H1 (cell line): Measurements from ENCODE around the gene LIF. TPM values are rescaled to one million over a fixed set of nuclear protein-coding genes. Genes with fewer than 3 reads are reported as not detected.

ENCODE experiments used
- CTCF ChIA-PET: fragments of 300-600 bp; sonication (Branson Sonifier 250); formaldehyde crosslinking; loops from one replicate; lab custom pipeline; 2021; ENCODE audit not compliant: partially characterized antibody; lab: Charles Lee
- POLR2A ChIA-PET: fragments of 300-600 bp; sonication (Branson Sonifier 250); formaldehyde crosslinking; loops from one replicate; lab custom pipeline; 2021; ENCODE audit warnings: inconsistent platforms; ENCODE audit not compliant: partially characterized antibody; lab: Charles Lee
- DNase-seq, 2 experiments: peaks; one replicate each; pipeline versions ENCODE4 v3.0.0 to v3.0.0-alpha.2; 2010 to 2022; ENCODE audit warnings: low spot score in 2 of 2, low read depth in 1 of 2, mixed read lengths in 1 of 2
- FAIRE-seq: peaks from 2 replicates; lab custom pipeline; 2011; peaks lifted over from hg19 to GRCh38; lab: Jason Lieb, UNC
- H2AFZ ChIP-seq: 2 replicates; pipeline ENCODE4 v1.8.1; 2012; ENCODE audit warnings: low read length, inconsistent platforms
- H2AK5ac ChIP-seq: 2 replicates; pipeline ENCODE4 v1.6.1; 2013; ENCODE audit warnings: low read depth, low read length
- H2BK120ac ChIP-seq: replicated peaks from 2 replicates; pipeline ENCODE3; 2013; ENCODE audit warnings: low read depth, low read length, inconsistent platforms
- H2BK12ac ChIP-seq: 2 replicates; pipeline ENCODE4 v1.6.1; 2013; ENCODE audit warnings: low read depth, low read length
- H2BK15ac ChIP-seq: 2 replicates; pipeline ENCODE4 v1.6.1; 2013; ENCODE audit warnings: low read length
- H2BK20ac ChIP-seq: 2 replicates; pipeline ENCODE4 v1.6.1; 2013; ENCODE audit warnings: low read length
- H2BK5ac ChIP-seq: 2 replicates; pipeline ENCODE4 v1.6.1; 2013; ENCODE audit warnings: low read depth, low read length
- H3K14ac ChIP-seq: 2 replicates; pipeline ENCODE4 v1.6.1; 2013; ENCODE audit warnings: inconsistent platforms; ENCODE audit not compliant: insufficient read length
- H3K18ac ChIP-seq: 2 replicates; pipeline ENCODE4 v1.6.1; 2013; ENCODE audit warnings: low read length; ENCODE audit errors: extremely low read depth
- H3K23ac ChIP-seq: 2 replicates; pipeline ENCODE4 v1.6.1; 2013; ENCODE audit warnings: inconsistent platforms; ENCODE audit not compliant: insufficient read length
- H3K23me2 ChIP-seq: 2 replicates; pipeline ENCODE4 v1.6.1; 2013; ENCODE audit warnings: low read depth, low read length
- H3K27ac ChIP-seq: 2 replicates; pipeline ENCODE4 v1.6.1; 2011; ENCODE audit warnings: low read depth, low read length, inconsistent platforms
- H3K27me3 ChIP-seq, 4 experiments: replicated peaks in 1 of 4; 1 replicate in 1 of 4; 2 replicates in 3 of 4; pipeline versions ENCODE4 v1.6.1 to v1.8.1; 2011 to 2013; ENCODE audit warnings: low read length in 3 of 4, mild to moderate bottlenecking in 3 of 4, inconsistent platforms in 2 of 4, mixed read lengths in 2 of 4, moderate library complexity in 1 of 4; ENCODE audit not compliant: control insufficient read depth in 3 of 4, insufficient read depth in 3 of 4; ENCODE audit errors: extremely low read depth in 1 of 4
- H3K36me3 ChIP-seq, 4 experiments: 2 replicates each; pipeline versions ENCODE4 v1.6.1 to v1.8.1; 2011 to 2013; ENCODE audit warnings: mild to moderate bottlenecking in 4 of 4, low read length in 3 of 4, moderate library complexity in 2 of 4, control low read depth in 1 of 4, inconsistent platforms in 1 of 4; ENCODE audit not compliant: insufficient read depth in 4 of 4, control insufficient read depth in 2 of 4
- H3K4ac ChIP-seq: replicated peaks from 2 replicates; pipeline ENCODE3; 2013; ENCODE audit warnings: low read length, low read depth, mixed read lengths, inconsistent platforms; ENCODE audit not compliant: insufficient read length
- H3K4me1 ChIP-seq, 4 experiments: replicated peaks in 1 of 4; 1 replicate in 1 of 4; 2 replicates in 3 of 4; pipeline versions ENCODE4 v1.6.1 to v1.8.1; 2011 to 2013; ENCODE audit warnings: low read length in 3 of 4, inconsistent platforms in 2 of 4, mixed read lengths in 1 of 4; ENCODE audit not compliant: insufficient read depth in 4 of 4, control insufficient read depth in 3 of 4
- H3K4me2 ChIP-seq, 2 experiments: 2 replicates each; pipeline versions ENCODE4 v1.6.1 to v1.8.1; 2011 to 2013; ENCODE audit warnings: low read depth in 2 of 2, low read length in 2 of 2, control low read depth in 1 of 2, inconsistent platforms in 1 of 2, mild to moderate bottlenecking in 1 of 2; ENCODE audit not compliant: insufficient read depth in 1 of 2
- H3K4me3 ChIP-seq, 4 experiments: fragments of 200-600, 300-600 bp in 1 of 4; sonication (generic), shearing (Covaris generic), sonication (Bioruptor Twin) in 1 of 4; 2 replicates each; pipeline versions ENCODE4 v1.5.1 to v1.8.1; 2011 to 2016; ENCODE audit warnings: low read length in 4 of 4, low read depth in 3 of 4, control low read depth in 2 of 4, inconsistent platforms in 2 of 4, mild to moderate bottlenecking in 2 of 4, mixed read lengths in 1 of 4, moderate library complexity in 1 of 4; ENCODE audit not compliant: insufficient read depth in 2 of 4; ENCODE audit errors: extremely low read depth in 1 of 4
- H3K56ac ChIP-seq: replicated peaks from 2 replicates; pipeline ENCODE3; 2013; ENCODE audit warnings: low read depth, mild to moderate bottlenecking, mixed read lengths, low read length, inconsistent platforms; ENCODE audit not compliant: insufficient read length
- H3K79me1 ChIP-seq: 2 replicates; pipeline ENCODE4 v1.6.1; 2013; ENCODE audit warnings: low read depth, low read length, control low read depth
- H3K79me2 ChIP-seq, 2 experiments: 2 replicates each; pipeline versions ENCODE4 v1.6.1 to v1.8.1; 2012 to 2013; ENCODE audit warnings: low read length in 2 of 2, mild to moderate bottlenecking in 2 of 2, inconsistent platforms in 1 of 2; ENCODE audit not compliant: insufficient read depth in 2 of 2, control insufficient read depth in 1 of 2
- H3K9ac ChIP-seq, 4 experiments: replicated peaks in 1 of 4; 1 replicate in 1 of 4; 2 replicates in 3 of 4; pipeline versions ENCODE4 v1.6.1 to v1.8.1; 2011 to 2013; ENCODE audit warnings: low read depth in 3 of 4, low read length in 3 of 4, control low read depth in 2 of 4, mild to moderate bottlenecking in 2 of 4, moderate library complexity in 2 of 4, inconsistent platforms in 1 of 4; ENCODE audit errors: extremely low read depth in 1 of 4
- H3K9me3 ChIP-seq, 2 experiments: 2 replicates each; pipeline versions ENCODE4 v1.6.1 to v1.8.1; 2012 to 2013; ENCODE audit warnings: mild to moderate bottlenecking in 2 of 2, moderate library complexity in 2 of 2, control low read depth in 1 of 2, inconsistent platforms in 1 of 2, low read depth in 1 of 2, low read length in 1 of 2, mixed read lengths in 1 of 2; ENCODE audit not compliant: insufficient read depth in 2 of 2
- H4K20me1 ChIP-seq, 2 experiments: replicated peaks in 1 of 2; 2 replicates each; pipeline versions ENCODE3 to v1.8.1; 2011 to 2013; ENCODE audit warnings: inconsistent platforms in 2 of 2, low read length in 2 of 2, mild to moderate bottlenecking in 1 of 2; ENCODE audit not compliant: insufficient read depth in 2 of 2, control insufficient read depth in 1 of 2
- H4K5ac ChIP-seq: 2 replicates; pipeline ENCODE4 v1.6.1; 2013; ENCODE audit warnings: low read length, low read depth, mixed read lengths, inconsistent platforms; ENCODE audit not compliant: insufficient read length
- H4K8ac ChIP-seq: 2 replicates; pipeline ENCODE4 v1.8.0; 2013; ENCODE audit warnings: mild to moderate bottlenecking, moderate library complexity, low read length, inconsistent platforms; ENCODE audit not compliant: insufficient read depth; ENCODE audit errors: extremely low read depth
- H4K91ac ChIP-seq: replicated peaks from 2 replicates; pipeline ENCODE3; 2013; ENCODE audit warnings: low read length, mixed read lengths, inconsistent platforms; ENCODE audit not compliant: insufficient read length
- ASH2L ChIP-seq: fragments of 200-600, 300-600 bp; sonication (generic); IDR thresholded peaks from one replicate; pipeline ENCODE4 v1.7.1; 2017; ENCODE audit warnings: low read length
- EP300 ChIP-seq, 2 experiments: IDR thresholded peaks; 1 replicate in 1 of 2; 2 replicates in 1 of 2; pipeline ENCODE4 v1.6.1; 2011 to 2012; ENCODE audit warnings: low read depth in 2 of 2, low read length in 2 of 2, mild to moderate bottlenecking in 2 of 2, borderline replicate concordance in 1 of 2, inconsistent platforms in 1 of 2, moderate library complexity in 1 of 2
- FOSL1 ChIP-seq: IDR thresholded peaks from 2 replicates; pipeline ENCODE4 v1.6.1; 2011; ENCODE audit warnings: mild to moderate bottlenecking, low read depth, low read length, moderate library complexity; ENCODE audit not compliant: insufficient read depth
- HDAC2 ChIP-seq, 2 experiments: fragments of 300-600 bp in 1 of 2; sonication (generic) in 1 of 2; IDR thresholded peaks; 2 replicates each; pipeline ENCODE4 v1.6.1; 2011 to 2012; ENCODE audit warnings: low read depth in 2 of 2, low read length in 2 of 2, mild to moderate bottlenecking in 2 of 2, moderate library complexity in 2 of 2, borderline replicate concordance in 1 of 2, inconsistent platforms in 1 of 2
- RAD21 ChIP-seq, 2 experiments: IDR thresholded peaks in 1 of 2; conservative IDR thresholded peaks in 1 of 2; 2 replicates each; pipeline ENCODE4 v1.6.1; 2011; ENCODE audit warnings: low read depth in 2 of 2, low read length in 2 of 2, improper control_type of control experiment in 1 of 2, inconsistent platforms in 1 of 2, mild to moderate bottlenecking in 1 of 2, moderate library complexity in 1 of 2
- SAP30 ChIP-seq: fragments of 300-600 bp; sonication (generic); IDR thresholded peaks from 2 replicates; pipeline ENCODE4 v1.7.1; 2012; ENCODE audit warnings: low read length, moderate library complexity, mild to moderate bottlenecking, inconsistent platforms; ENCODE audit not compliant: insufficient read depth, insufficient replicate concordance
- SIN3A ChIP-seq, 2 experiments: IDR thresholded peaks in 1 of 2; conservative IDR thresholded peaks in 1 of 2; 2 replicates each; pipeline ENCODE4 v1.6.1; 2011 to 2012; ENCODE audit warnings: low read length in 2 of 2, improper control_type of control experiment in 1 of 2, low read depth in 1 of 2, mild to moderate bottlenecking in 1 of 2
- SIRT6 ChIP-seq: IDR thresholded peaks from one replicate; pipeline ENCODE4 v1.7.1; 2012; ENCODE audit warnings: low read length, inconsistent platforms
- YY1 ChIP-seq: IDR thresholded peaks from 2 replicates; pipeline ENCODE4 v1.6.1; 2011; ENCODE audit warnings: low read depth, mild to moderate bottlenecking, low read length
- WGBS, 2 experiments: shearing (Covaris generic) in 1 of 2; methylation state at CpG; one replicate each; pipeline versions ENCODE4 v1.1.6 to v1.1.7; 2013 to 2015; ENCODE audit warnings: low lambda C conversion rate in 2 of 2, mixed read lengths in 2 of 2, inconsistent platforms in 1 of 2, low coverage in 1 of 2, missing lambda C conversion rate in 1 of 2; ENCODE audit not compliant: insufficient replicate concordance in 2 of 2, insufficient coverage in 1 of 2, insufficient read length in 1 of 2; ENCODE audit errors: extremely low coverage in 1 of 2, missing lambda C conversion rate in 1 of 2; 5-methylcytosine and 5-hydroxymethylcytosine counted together
- polyA plus RNA-seq, 7 experiments: library from polyadenylated mRNA; depleted of rRNA in 3 of 7; stranded (reverse) in 5 of 7; unstranded in 2 of 7; fragments of >200 nt in 5 of 7; fragments of 200-250 nt in 2 of 7; gene quantifications; 1 replicate in 5 of 7; 2 replicates in 1 of 7; 4 replicates in 1 of 7; pipeline versions ENCODE4 v1.2.1 to v1.2.3, GENCODE V29; 2011 to 2013; ENCODE audit warnings: missing spikeins in 2 of 7, mixed read lengths in 2 of 7
- total RNA-seq: library from RNA; stranded (reverse); fragmentation: NEBNext Ultra II Directional; extraction: Animal tissue kit (Norgen Biotek cat#: 25700); gene quantifications from 2 replicates; pipeline ENCODE4 v1.2.1, GENCODE V29; 2021

Gene LIF
- total and polyA plus RNA-seq, 2 of the 8 experiments (the other 6 are each of a cell fraction or from before 2014, with no cell fraction given): 3.3 to 3.5 TPM

DNA sequence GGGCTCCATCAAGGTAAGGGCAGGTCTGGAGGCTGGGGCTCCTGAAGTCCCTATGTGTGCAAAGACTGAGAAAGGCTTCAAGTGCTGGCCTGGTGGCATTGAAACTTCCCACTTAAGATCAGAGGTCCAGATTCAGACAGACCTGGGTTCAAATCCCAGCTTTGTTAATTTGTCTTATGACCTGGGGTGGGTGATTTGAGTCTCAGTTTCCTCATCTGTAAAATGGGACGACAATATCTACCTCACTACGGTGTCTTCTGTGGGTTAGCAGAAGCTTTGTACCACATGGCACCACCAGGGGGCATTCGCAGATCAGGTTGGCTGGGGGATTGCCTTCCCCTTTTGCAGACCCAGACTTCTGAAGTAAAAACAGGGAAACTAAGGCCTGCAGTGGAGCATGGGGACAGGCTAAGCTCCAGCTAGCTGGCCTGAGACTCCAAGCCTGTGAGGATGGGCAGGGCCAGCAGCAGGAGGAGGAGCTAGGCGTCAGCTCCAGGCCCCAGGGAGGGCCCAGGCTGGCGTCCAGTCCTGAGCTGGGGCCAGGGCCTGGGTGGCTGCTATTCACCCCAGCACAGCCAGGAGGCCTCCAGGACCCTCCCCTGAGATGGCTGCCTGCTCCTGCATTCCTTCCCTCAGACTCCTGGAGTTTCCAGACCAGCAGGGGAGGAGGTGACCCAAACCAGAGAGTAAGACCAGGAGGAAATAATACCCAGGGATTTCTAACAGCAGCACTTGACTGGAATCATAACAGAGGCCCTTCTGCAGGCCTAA, 41.3 kb upstream of the LIF start:
- Histone ChIP-seq H3K4me3 (peak overlapping the region in 1 of 4 experiments; percentile 69; a peak in 2 of 8 replicates), H3K23ac (no peak overlapping the region), H3K4me2 (peak overlapping the region; percentile 82 to 95), H2BK5ac (no peak overlapping the region), H3K27me3 (no peaks in the 10 kb centered on the region), H3K9me3 (no peaks in the 10 kb centered on the region), H2AK5ac (no peak overlapping the region), H2BK15ac (no peak overlapping the region), H2BK20ac (no peak overlapping the region), H3K9ac (no peak overlapping the region), H3K4ac (no peak overlapping the region), H3K18ac (no peak overlapping the region), H2BK120ac (no peak overlapping the region), H4K91ac (no peak overlapping the region), H3K56ac (no peak overlapping the region), H3K4me1 (peaks cover 0 to 19% (median 14%) of the 10 kb centered on the region in 4 experiments; a peak in 6 of 7 replicates), H2BK12ac (peak overlapping the region; percentile 10; the same call in 1 of the 2 replicates), H3K79me1 (no peaks in the 10 kb centered on the region), H4K5ac (no peak overlapping the region), H2AFZ (no peak overlapping the region), H3K36me3 (no peaks in the 10 kb centered on the region), H3K27ac (no peak overlapping the region), H3K14ac (no peak overlapping the region), H3K23me2 (peaks cover 12% of the 10 kb centered on the region; the same call in 1 of the 2 replicates), H4K20me1 (peaks cover 0 to 4% of the 10 kb centered on the region in 2 experiments), H3K79me2 (no peaks in the 10 kb centered on the region), H4K8ac (no peak overlapping the region)
- 30% methylated on average over 4 of the region's 5 CpGs; no CpG with 5 or more reads in 1 of the 2 experiments for WGBS, 2 experiments
- peak; percentile 87 for DNase-seq
- FAIRE-seq: peak; percentile 94
- CTCF ChIA-PET: interaction anchor here (0.6 to 9.1 kb wide), 44 partner anchors 9 to 695 kb away, joined by 3 to 203 read pairs (median 4); partner anchors contain the start of genes CCDC157, RNF215, SF3A1 and TBC1D10A
- POLR2A ChIA-PET: interaction anchor here (0.7 to 3.8 kb wide), 8 partner anchors 9 to 137 kb away, joined by 3 to 17 read pairs (median 4); partner anchors contain the start of genes CCDC157, MTFP1, SF3A1 and TBC1D10A
- TF ChIP-seq YY1 (peak; percentile 50; the same call in 1 of the 2 replicates), EP300 (IDR thresholded peaks at IDR 0.05; ENCODE audit: borderline replicate concordance in 1 of 2, low read depth in 2 of 2, low read length in 2 of 2) (peak in 1 of 2 experiments; percentile 3; a peak in 1 of 3 replicates), RAD21 (IDR thresholded peaks at IDR 0.05 in 1 of 2, conservative IDR thresholded peaks at IDR 0.05 in 1 of 2; ENCODE audit: low read depth in 2 of 2, low read length in 2 of 2) (peak; percentile 66 to 69), HDAC2 (IDR thresholded peaks at IDR 0.05; ENCODE audit: borderline replicate concordance in 1 of 2, low read depth in 2 of 2, low read length in 2 of 2) (peak; percentile 64 to 73; a peak in 2 of 4 replicates), SIN3A (conservative IDR thresholded peaks at IDR 0.05 in 1 of 2, IDR thresholded peaks at IDR 0.05 in 1 of 2; ENCODE audit: low read depth in 1 of 2, low read length in 2 of 2) (no peak), SAP30 (no peak), ASH2L (no peak), FOSL1 (no peak), SIRT6 (no peak)
